Epithelial cell of esophagus (primary cell): Measurements from ENCODE around the gene DGKB.

ENCODE experiments used
- DNase-seq: peaks from one replicate; pipeline ENCODE4 v3.0.0; 2010; ENCODE audit warnings: low read depth
- H3K4me3 ChIP-seq: 2 replicates; pipeline ENCODE4 v1.5.1; 2011; ENCODE audit warnings: mild to moderate bottlenecking, low read length, control low read depth
- TF ChIP-seq, protein P1 (sequence below): IDR thresholded peaks from 2 replicates; pipeline ENCODE4 v1.5.1; 2011; ENCODE audit warnings: low read depth, mild to moderate bottlenecking, low read length, control low read depth, inconsistent platforms; ENCODE audit not compliant: insufficient read depth; ENCODE audit errors: missing control alignments

DGKB gene

GRCh38 chr7:14419531-14419930 is 483.0 kb downstream of the DGKB start:
- DNase-seq = no peak
- TF ChIP-seq, protein P1, sequence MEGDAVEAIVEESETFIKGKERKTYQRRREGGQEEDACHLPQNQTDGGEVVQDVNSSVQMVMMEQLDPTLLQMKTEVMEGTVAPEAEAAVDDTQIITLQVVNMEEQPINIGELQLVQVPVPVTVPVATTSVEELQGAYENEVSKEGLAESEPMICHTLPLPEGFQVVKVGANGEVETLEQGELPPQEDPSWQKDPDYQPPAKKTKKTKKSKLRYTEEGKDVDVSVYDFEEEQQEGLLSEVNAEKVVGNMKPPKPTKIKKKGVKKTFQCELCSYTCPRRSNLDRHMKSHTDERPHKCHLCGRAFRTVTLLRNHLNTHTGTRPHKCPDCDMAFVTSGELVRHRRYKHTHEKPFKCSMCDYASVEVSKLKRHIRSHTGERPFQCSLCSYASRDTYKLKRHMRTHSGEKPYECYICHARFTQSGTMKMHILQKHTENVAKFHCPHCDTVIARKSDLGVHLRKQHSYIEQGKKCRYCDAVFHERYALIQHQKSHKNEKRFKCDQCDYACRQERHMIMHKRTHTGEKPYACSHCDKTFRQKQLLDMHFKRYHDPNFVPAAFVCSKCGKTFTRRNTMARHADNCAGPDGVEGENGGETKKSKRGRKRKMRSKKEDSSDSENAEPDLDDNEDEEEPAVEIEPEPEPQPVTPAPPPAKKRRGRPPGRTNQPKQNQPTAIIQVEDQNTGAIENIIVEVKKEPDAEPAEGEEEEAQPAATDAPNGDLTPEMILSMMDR = no peak
- H3K4me3 ChIP-seq = no peak overlapping the region

DNA sequence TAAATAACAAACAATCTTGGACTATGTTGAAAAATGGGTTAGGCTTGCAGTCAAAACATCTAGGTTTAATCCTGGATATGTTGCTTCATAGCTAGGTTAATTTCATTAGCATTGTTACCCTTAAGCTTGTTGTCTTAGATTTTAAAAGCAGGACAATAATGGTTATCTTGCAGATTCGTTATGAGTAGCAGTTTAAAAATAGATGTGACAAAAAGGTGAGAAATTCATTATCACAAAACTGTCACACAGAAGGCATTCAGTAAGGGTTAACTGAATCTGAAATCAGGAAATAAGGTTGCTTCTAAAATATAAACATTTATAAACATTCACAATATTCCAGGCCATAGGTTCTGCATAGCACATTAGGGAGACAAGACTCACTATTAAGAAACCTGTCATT is 483.9 kb downstream of the DGKB start:
- TF ChIP-seq, protein P1 = no peak
- DNase-seq = no peak
- no peak overlapping the region for H3K4me3 ChIP-seq

DNA sequence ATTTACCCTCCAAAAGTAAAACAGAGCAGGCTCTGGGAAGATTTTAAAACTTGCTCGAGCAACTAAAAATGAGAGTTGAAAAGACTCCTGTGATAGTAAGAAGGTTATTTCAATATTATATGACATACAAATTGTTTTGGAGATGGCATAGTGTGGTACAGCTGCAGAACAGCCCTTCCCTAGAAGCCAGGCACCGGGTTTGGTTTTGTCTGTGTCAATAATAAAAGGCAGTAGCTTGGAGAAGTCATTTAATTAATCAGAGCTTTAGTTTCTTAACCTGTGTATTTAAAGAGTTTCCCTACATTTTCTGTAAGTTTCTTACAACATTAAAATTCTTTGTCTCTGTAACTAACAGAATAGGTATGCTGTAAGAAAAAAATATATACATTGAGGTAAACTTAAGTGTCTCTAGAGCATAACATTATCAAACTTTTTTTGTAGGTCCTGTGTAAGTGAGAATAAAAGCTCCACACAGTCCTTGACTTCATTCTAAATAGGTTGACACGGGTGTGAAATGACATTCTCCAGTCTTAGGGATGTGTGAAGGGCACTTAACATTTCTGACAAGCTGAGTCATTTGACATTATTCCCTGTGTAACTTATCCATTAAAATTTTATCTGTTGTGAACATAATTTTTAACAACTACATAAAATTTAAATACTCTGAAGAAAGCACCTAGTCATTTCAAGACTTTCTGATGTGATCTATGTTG is 488.1 kb downstream of the DGKB start:
- DNase-seq = no peak
- TF ChIP-seq, protein P1 = no peak
- no peak overlapping the region for H3K4me3 ChIP-seq

- TF ChIP-seq, protein P1 = no peak
- no peak for DNase-seq
- no peak overlapping the region for H3K4me3 ChIP-seq
These were observed 495.1 kb downstream of the DGKB start for GRCh38 chr7:14407246-14408015.

DNA sequence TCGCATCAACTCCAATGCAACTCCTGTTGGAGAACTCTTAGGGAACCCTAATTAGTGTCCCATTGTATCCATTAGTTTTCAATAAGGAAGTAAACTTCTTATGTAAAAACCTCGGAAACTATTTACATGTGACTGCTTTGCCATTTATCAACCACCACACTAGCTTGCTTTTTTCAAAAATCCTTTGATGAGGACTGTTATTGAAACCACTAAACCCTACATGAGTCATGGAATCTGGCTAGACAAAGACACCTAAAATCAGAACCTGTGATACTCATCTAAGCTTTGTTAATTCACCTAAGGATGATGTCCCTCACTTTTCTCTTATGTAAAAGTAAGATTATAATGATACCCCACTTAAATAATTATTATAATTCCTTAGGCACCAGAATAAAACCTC is 499.0 kb downstream of the DGKB start:
- DNase-seq = no peak
- no peak overlapping the region for H3K4me3 ChIP-seq

DNA sequence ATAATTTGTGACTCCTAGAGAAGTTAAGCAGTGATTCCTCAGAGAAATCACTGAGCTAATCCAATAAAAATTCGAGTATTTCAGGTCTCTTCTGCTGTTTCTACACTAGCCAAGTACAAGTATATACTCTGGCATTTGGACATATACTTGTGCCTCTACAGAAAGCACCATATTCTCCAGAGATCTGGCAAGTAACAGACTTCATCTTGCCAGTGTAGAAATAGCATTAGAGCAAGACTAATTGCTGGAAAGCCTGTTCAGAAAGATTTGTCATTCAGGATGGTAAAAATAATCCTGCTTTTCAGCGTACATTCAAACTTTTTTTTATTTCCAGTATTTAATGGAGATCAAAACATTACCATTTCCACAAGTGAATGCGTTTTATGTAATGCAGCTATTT is 502.3 kb downstream of the DGKB start:
- TF ChIP-seq, protein P1 = no peak
- no peak for DNase-seq
- no peak overlapping the region for H3K4me3 ChIP-seq

More for the DNA sequence above, 499.0 kb downstream of the DGKB start:
- TF ChIP-seq, protein P1 = no peak
